ENCODE data around the gene SNED1.

- TF ChIP-seq CTCF (IDR thresholded peaks at IDR 0.05; ENCODE audit: poor library complexity, severe bottlenecking) (no peak), RAD21 (conservative IDR thresholded peaks at IDR 0.05) (no peak), POLR2AphosphoS5 (IDR thresholded peaks at IDR 0.05) (no peak), MXI1 (conservative IDR thresholded peaks at IDR 0.05; ENCODE audit: poor library complexity, severe bottlenecking) (no peak), EP300 (conservative IDR thresholded peaks at IDR 0.05; ENCODE audit: poor library complexity, severe bottlenecking) (no peak)
Observed at GRCh38 chr2:241037498-241037897, 39.1 kb downstream of the SNED1 start.

Measured in neural cell (in vitro differentiated cells).